Transverse colon (tissue), 4 donors: ENCODE results near the gene SDR9C7. TPM values are rescaled to one million over a fixed set of nuclear protein-coding genes. Genes with fewer than 3 reads are reported as not detected.

Experiments
- DNase-seq: peaks from one replicate; pipeline ENCODE4 v3.0.0-alpha.2; 2019
- H3K27ac ChIP-seq, 4 donors: fragments of 200-600 bp; sonication (generic); 2 replicates each; pipeline ENCODE4 v1.5.1; 2016 to 2018; ENCODE audit warnings: inconsistent platforms in 4 of 4
- H3K27me3 ChIP-seq: fragments of 200-600 bp; sonication (generic); 2 replicates; pipeline ENCODE4 v1.5.1; 2017; ENCODE audit warnings: inconsistent platforms
- H3K36me3 ChIP-seq, 4 donors: fragments of 200-600 bp; sonication (generic); 2 replicates each; pipeline ENCODE4 v1.5.1; 2017 to 2019; ENCODE audit warnings: inconsistent platforms in 4 of 4
- H3K4me1 ChIP-seq, 4 donors: fragments of 200-600 bp; sonication (generic); 2 replicates each; pipeline ENCODE4 v1.5.1; 2017 to 2020; ENCODE audit warnings: inconsistent platforms in 4 of 4
- H3K4me3 ChIP-seq, 4 donors: fragments of 200-600 bp; sonication (generic); 1 replicate in 1 of 4; 2 replicates in 3 of 4; pipeline versions ENCODE4 v1.5.1 to v1.6.1; 2017 to 2019; ENCODE audit warnings: inconsistent platforms in 4 of 4
- H3K9me3 ChIP-seq, 2 donors: fragments of 200-600 bp; sonication (generic); 2 replicates each; pipeline ENCODE4 v1.5.1; 2017 to 2019; ENCODE audit warnings: inconsistent platforms in 2 of 2
- EP300 ChIP-seq: sonication (generic); formaldehyde crosslinking; IDR thresholded peaks from one replicate; pipeline ENCODE4 v1.6.1; 2017; ENCODE audit warnings: antibody characterized with exemption, low read depth
- POLR2A ChIP-seq: fragments of 450-650 bp; IDR thresholded peaks from one replicate; pipeline ENCODE4 v1.6.1; 2016; ENCODE audit warnings: antibody characterized with exemption, mild to moderate bottlenecking, moderate library complexity
- POLR2AphosphoS5 ChIP-seq, 3 donors: sonication (generic); formaldehyde crosslinking; IDR thresholded peaks; one replicate each; pipeline ENCODE4 v1.6.1; 2016; ENCODE audit warnings: antibody characterized with exemption in 3 of 3
- WGBS, 2 donors: methylation state at CpG; one replicate each; pipeline ENCODE4 v1.1.5; 2018; ENCODE audit warnings: low coverage in 1 of 2; 5-methylcytosine and 5-hydroxymethylcytosine counted together
- in situ Hi-C, 4 donors: fragments of 200-750 bp; cut with MboI; loops; one replicate each; pipeline versions ENCODE4 v1.15.0 to v1.15.1; 2017; ENCODE audit warnings: low sequenced_read_pairs in 3 of 4, low pct_ligation_motif_present in 1 of 4, low pct_unique_long_range_greater_than_20kb in 1 of 4
- intact Hi-C: fragments of 100-400 bp; cut with DNase I; formaldehyde crosslinking; loops from one replicate; pipeline ENCODE4 v1.15.1; 2023; ENCODE audit warnings: low total_unique reads
- total RNA-seq, 4 donors: library from RNA; depleted of rRNA; stranded (reverse); fragments of >200 nt; gene quantifications; one replicate each; pipeline ENCODE4 v1.1.0, GENCODE V29; 2016
- TF ChIP-seq, protein P1 (sequence below), 5 experiments: fragments of 200-600 bp in 3 of 5; fragments of 450-650 bp in 2 of 5; sonication (generic) in 3 of 5; IDR thresholded peaks; 1 replicate in 2 of 5; 2 replicates in 3 of 5; pipeline ENCODE4 v1.5.1; 2016 to 2017; ENCODE audit warnings: antibody characterized with exemption in 5 of 5, inconsistent platforms in 3 of 5, mild to moderate bottlenecking in 2 of 5, moderate library complexity in 1 of 5

Gene SDR9C7
- total RNA-seq, 4 donors from 2014 or later = not detected

DNA sequence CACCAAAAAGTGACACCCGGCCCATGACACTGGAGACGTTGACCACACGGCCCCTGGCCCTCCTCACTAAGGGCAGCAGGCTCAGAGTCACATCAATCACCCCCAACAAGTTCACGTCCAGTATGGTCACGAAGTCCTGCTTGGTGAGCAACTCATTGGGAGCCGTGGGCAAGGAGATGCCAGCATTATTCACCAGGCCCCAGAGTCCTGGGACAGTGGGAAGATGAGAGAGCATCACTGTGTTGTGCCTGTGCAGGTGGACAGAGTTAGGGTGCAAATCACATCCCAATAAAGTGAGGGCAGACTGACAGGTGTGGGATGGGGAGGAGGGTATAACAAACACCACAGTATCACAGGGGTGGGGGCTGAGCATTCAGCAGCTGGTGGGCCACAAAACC is 20.7 kb upstream of the SDR9C7 start:
- in situ Hi-C loops = no loop called here
- Histone ChIP-seq H3K4me3 (no peak overlapping the region), H3K27me3 (no peaks in the 10 kb centered on the region), H3K27ac (no peak overlapping the region), H3K36me3 (no peaks in the 10 kb centered on the region), H3K9me3 (peaks cover 0 to 6% of the 10 kb centered on the region in 2 donors), H3K4me1 (peaks cover 0 to 7% (median 0%) of the 10 kb centered on the region in 4 donors)
- intact Hi-C loops = no loop called here
- DNase-seq = no peak
- 81% methylated on average over 6 of the region's 6 CpGs; no CpG with 5 or more reads in 1 of the 2 donors for WGBS, 2 donors
- TF ChIP-seq POLR2A (no peak), POLR2AphosphoS5 (IDR thresholded peaks at IDR 0.05) (no peak), EP300 (no peak)
- TF ChIP-seq, protein P1, sequence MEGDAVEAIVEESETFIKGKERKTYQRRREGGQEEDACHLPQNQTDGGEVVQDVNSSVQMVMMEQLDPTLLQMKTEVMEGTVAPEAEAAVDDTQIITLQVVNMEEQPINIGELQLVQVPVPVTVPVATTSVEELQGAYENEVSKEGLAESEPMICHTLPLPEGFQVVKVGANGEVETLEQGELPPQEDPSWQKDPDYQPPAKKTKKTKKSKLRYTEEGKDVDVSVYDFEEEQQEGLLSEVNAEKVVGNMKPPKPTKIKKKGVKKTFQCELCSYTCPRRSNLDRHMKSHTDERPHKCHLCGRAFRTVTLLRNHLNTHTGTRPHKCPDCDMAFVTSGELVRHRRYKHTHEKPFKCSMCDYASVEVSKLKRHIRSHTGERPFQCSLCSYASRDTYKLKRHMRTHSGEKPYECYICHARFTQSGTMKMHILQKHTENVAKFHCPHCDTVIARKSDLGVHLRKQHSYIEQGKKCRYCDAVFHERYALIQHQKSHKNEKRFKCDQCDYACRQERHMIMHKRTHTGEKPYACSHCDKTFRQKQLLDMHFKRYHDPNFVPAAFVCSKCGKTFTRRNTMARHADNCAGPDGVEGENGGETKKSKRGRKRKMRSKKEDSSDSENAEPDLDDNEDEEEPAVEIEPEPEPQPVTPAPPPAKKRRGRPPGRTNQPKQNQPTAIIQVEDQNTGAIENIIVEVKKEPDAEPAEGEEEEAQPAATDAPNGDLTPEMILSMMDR (IDR thresholded peaks at IDR 0.05) = no peak

DNA sequence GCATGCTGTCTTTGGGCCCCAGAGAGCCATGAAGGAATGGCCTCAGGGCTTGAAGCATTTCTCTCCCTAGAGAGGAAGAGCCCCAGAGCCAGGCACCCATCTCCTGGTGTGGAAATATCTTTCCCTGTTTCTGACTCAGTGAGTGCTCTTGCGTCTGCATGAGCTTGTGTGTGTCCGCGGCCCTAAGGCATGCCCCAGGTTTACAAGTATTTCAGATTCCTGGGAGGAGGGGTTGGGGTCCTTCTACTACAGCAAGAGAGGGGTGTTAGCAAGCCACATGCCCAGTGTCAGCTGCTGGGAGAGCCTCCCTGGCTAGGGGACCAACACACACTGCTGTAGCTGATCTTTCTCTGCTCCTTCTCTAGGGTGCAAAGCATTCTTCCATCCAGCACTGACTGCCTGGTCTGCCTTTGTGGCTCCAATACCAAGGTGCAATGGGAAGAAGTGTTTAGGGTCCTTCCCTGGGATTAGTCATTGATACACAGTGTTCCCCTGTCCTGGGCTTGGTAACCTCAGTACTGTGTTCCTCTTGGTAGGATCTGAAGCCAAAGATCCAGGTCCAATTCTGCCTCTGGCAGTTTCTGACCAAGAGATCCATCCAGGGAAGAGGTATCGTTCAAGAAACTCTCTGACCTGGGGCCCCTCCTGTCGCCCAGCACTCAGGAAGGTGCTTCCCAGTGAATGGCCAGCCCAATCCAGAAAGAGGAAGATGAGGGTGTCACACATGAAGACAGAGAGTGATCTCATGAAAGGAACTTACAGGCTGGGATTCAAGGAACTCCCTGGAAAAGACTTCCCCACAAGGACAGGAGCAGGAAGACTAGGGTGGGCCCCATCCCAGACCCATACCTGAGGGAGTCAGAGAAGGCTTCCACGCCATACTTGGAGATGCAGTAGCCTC is 20.1 kb upstream of the SDR9C7 start:
- Histone ChIP-seq H3K27me3 (no peaks in the 10 kb centered on the region), H3K9me3 (peaks cover 0 to 6% of the 10 kb centered on the region in 2 donors), H3K4me3 (no peak overlapping the region), H3K27ac (no peak overlapping the region), H3K36me3 (no peaks in the 10 kb centered on the region), H3K4me1 (peaks cover 0 to 7% (median 0%) of the 10 kb centered on the region in 4 donors)
- intact Hi-C loops = no loop called here
- TF ChIP-seq POLR2AphosphoS5 (IDR thresholded peaks at IDR 0.05) (no peak), POLR2A (no peak), EP300 (no peak)
- TF ChIP-seq, protein P1 (IDR thresholded peaks at IDR 0.05) = no peak
- no peak for DNase-seq
- in situ Hi-C loops = no loop called here
- WGBS, 2 donors = 89% methylated on average over 6 of the region's 6 CpGs; no CpG with 5 or more reads in 1 of the 2 donors

DNA sequence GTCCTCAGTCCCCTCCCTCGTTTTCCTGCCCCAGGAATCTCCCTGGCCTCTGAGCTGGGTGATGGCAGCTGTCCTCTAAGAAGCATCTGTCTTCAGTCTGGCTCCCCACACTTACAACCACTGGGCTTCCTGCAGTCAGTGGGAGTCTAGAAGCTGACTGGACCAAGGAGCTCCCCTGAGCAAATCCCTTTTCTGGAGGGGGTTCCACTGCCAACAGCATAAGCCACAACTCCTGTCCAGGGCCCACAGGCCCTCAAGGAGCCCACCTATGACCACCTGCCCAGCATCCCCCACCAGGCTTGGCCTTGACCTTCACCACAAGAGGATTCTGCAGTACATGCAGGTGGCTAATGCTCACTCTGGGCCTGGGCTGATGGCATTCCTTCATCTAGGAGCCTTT is 19.1 kb upstream of the SDR9C7 start:
- H3K4me1 ChIP-seq = peaks cover 0 to 7% (median 0%) of the 10 kb centered on the region in 4 donors
- in situ Hi-C loops = no loop called here
- peaks cover 0 to 1% of the 10 kb centered on the region in 2 donors for H3K9me3 ChIP-seq
- TF ChIP-seq POLR2AphosphoS5 (IDR thresholded peaks at IDR 0.05) = no peak
- TF ChIP-seq POLR2A = no peak
- TF ChIP-seq, protein P1 (IDR thresholded peaks at IDR 0.05) = no peak
- TF ChIP-seq EP300 = no peak
- H3K4me3 ChIP-seq = no peak overlapping the region
- WGBS, 2 donors = 12 to 38% methylated on average over 1 of the region's 1 CpG
- no peaks in the 10 kb centered on the region for H3K36me3 ChIP-seq
- intact Hi-C loops = no loop called here
- no peaks in the 10 kb centered on the region for H3K27me3 ChIP-seq
- no peak overlapping the region for H3K27ac ChIP-seq
- no peak for DNase-seq

DNA sequence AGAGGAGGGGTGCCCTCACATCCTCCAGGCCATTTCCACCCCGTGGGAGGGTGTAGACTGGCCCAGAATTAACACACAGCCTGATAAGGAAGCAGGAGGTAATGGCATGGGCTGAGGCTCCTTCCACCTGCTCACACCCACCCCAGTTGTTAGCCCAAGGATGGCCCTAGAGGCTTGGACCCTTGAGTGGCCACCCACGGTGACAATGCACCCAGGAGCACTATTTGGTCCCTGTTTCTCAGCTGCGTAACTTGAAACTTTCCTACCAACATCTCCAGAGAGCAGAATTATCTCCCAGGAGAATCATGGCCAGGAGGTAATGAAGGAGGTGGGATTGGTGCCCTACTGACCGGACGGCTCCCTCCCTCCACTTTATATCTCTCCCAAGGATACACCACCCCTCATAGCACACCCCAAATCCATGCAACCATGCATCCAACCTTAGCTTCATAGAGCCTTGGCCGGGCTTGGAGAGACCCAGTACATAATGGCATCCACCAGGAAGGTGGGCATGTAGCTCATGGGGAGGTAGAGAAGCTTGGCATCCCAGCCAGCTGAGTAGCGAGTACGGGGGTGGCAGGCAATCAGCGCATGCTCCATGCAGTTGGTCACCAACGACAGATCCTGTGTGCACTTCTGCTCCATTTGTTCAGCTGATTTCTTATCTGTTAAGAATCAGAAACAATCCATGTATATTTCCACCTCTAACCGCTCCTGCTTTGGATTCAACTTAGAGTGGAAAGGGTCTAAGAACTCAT is 17.6 kb upstream of the SDR9C7 start:
- TF ChIP-seq POLR2AphosphoS5 (IDR thresholded peaks at IDR 0.05) = no peak
- TF ChIP-seq, protein P1 (IDR thresholded peaks at IDR 0.05) = no peak
- TF ChIP-seq POLR2A = no peak
- no peak for TF ChIP-seq EP300
- intact Hi-C loops = no loop called here
- Histone ChIP-seq H3K4me3 (no peak overlapping the region), H3K9me3 (no peaks in the 10 kb centered on the region), H3K27ac (no peak overlapping the region), H3K27me3 (no peaks in the 10 kb centered on the region), H3K4me1 (no peaks in the 10 kb centered on the region), H3K36me3 (no peaks in the 10 kb centered on the region)
- in situ Hi-C loops = no loop called here
- no peak for DNase-seq
- 88 to 90% methylated on average over 2 to 11 of the region's 11 CpGs for WGBS, 2 donors
